ENCODE data around the gene PCBP2. TPM values are rescaled to one million over a fixed set of nuclear protein-coding genes. Genes with fewer than 3 reads are reported as not detected.
A peak's percentile ranks its signal among the peaks of the same experiment; 100 is the strongest.

Gene PCBP2
- total and polyA plus RNA-seq, 2 donors (not counting 3 experiments of a cell fraction or from before 2014, with no cell fraction given), result 526 to 995 TPM

DNA sequence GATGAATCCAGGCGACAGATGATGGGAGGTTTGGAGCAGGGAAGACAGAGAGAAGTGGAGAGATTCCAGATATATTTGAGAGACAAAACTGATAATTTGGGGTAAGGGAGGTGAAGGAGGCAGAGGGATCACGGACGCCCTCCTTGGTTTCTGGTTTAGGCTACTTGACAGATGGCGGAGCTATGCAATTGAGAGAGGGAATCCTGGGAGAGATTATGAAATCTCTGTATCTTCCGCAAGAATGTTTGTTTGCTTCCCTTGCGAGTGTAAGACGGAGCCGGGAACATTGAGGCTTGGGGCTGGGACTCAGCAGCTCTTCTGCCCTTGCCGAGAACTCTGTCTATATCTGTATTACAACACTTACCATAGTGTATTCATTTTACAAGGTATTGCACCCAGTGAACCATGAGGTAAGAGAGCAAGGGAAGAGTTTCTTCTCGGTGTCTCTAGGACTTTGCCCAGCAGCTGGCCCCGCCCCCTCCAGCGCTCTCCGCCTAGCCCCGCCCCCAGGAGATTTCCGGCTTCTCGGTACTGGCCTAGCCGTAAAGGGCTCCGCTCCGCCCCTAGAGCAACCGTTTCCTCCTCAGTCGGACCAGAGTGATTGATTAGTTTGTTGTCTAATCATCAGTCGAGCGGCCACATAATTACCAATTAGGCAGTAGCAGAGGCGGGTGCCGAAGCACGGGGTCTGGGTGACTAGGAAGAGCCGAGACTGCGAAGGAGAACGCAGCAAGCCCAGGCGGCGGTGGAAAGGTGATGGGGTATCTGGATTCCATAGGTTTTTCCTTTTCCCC lies 10.7 kb upstream of the PCBP2 start, which contains the start of gene PRR13:
TSS of gene PRR13 (plus strand) at position 695 of the 794 bp plus-strand sequence. CDS start 981 bp downstream, outside the sequence.
- peak; percentile 98 for FAIRE-seq
- intact Hi-C loops (cut with micrococcal nuclease), result loop anchor here (1.0 kb wide), 2 partner anchors 10 to 61 kb away; partner anchors contain the start of gene SP1

More for the DNA sequence above, 10.7 kb upstream of the PCBP2 start, which contains the start of gene PRR13:
- peak within 1 kb of the TSS; percentile 65 to 99 (median 96) for H3K4me3 ChIP-seq (replicated peaks in 1 of 3; ENCODE audit: insufficient read depth in 1 of 3, low read depth in 1 of 3, low read length in 3 of 3)
- peaks cover 0 to 4% of the 10 kb centered on the region in 2 experiments for H3K36me3 ChIP-seq (ENCODE audit: control insufficient read depth in 2 of 2, extremely low read depth in 1 of 2, insufficient read depth in 2 of 2, low read length in 2 of 2)
- dilution Hi-C loops (cut with MboI; ENCODE audit: extremely low pct_ligation_motif_present, low sequenced_read_pairs), result no loop called here
- BruUV-seq (replicated peaks), result TSS peak; percentile 52
- peaks cover 16% of the 10 kb centered on the region for H3K79me2 ChIP-seq (ENCODE audit: control insufficient read depth, insufficient read depth, low read length)
- ChIA-PET POLR2A (interaction anchor here (0.5 to 1.2 kb wide), 5 partner anchors 9 to 62 kb away, joined by 3 to 14 read pairs (median 4); partner anchors contain the start of gene TARBP2), CTCF (interaction anchor here (0.6 to 1.9 kb wide), 8 partner anchors 9 to 464 kb away, joined by 3 to 10 read pairs (median 4); partner anchors contain the start of genes AAAS and SP1)
- H3K9me1 ChIP-seq (replicated peaks; ENCODE audit: control insufficient read depth, extremely low read depth, insufficient read depth, low read length), result no peaks in the 10 kb centered on the region
- no peaks in the 10 kb centered on the region for H4K20me1 ChIP-seq (replicated peaks; ENCODE audit: control insufficient read depth, extremely low read depth, insufficient read depth, low read length)
- peak; percentile 99 for DNase-seq (ENCODE audit: low read depth, low spot score)
- TF ChIP-seq EZH2 (IDR thresholded peaks at IDR 0.05; ENCODE audit: borderline replicate concordance, low read depth, low read length, severe bottlenecking), result no peak
- peak; percentile 94 for TF ChIP-seq POLR2A (IDR thresholded peaks at IDR 0.05; ENCODE audit: low read depth, low read length)
- TF ChIP-seq, protein P1, sequence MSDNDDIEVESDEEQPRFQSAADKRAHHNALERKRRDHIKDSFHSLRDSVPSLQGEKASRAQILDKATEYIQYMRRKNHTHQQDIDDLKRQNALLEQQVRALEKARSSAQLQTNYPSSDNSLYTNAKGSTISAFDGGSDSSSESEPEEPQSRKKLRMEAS (IDR thresholded peaks at IDR 0.05; ENCODE audit: insufficient read depth, insufficient read length), result no peak
- TF ChIP-seq FOS (IDR thresholded peaks at IDR 0.05; ENCODE audit: borderline replicate concordance, insufficient read depth, low read length), result no peak
- no peak for TF ChIP-seq JUN (IDR thresholded peaks at IDR 0.05; ENCODE audit: borderline replicate concordance, insufficient read depth, insufficient read length, low read depth)
- TF ChIP-seq MYC (IDR thresholded peaks at IDR 0.05; ENCODE audit: low read depth, low read length), result no peak
- no peak for TF ChIP-seq GATA2 (IDR thresholded peaks at IDR 0.05; ENCODE audit: insufficient read depth, insufficient read length, low read depth, low read length)
- TF ChIP-seq, protein P2, sequence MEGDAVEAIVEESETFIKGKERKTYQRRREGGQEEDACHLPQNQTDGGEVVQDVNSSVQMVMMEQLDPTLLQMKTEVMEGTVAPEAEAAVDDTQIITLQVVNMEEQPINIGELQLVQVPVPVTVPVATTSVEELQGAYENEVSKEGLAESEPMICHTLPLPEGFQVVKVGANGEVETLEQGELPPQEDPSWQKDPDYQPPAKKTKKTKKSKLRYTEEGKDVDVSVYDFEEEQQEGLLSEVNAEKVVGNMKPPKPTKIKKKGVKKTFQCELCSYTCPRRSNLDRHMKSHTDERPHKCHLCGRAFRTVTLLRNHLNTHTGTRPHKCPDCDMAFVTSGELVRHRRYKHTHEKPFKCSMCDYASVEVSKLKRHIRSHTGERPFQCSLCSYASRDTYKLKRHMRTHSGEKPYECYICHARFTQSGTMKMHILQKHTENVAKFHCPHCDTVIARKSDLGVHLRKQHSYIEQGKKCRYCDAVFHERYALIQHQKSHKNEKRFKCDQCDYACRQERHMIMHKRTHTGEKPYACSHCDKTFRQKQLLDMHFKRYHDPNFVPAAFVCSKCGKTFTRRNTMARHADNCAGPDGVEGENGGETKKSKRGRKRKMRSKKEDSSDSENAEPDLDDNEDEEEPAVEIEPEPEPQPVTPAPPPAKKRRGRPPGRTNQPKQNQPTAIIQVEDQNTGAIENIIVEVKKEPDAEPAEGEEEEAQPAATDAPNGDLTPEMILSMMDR (IDR thresholded peaks at IDR 0.05; ENCODE audit: extremely low read depth in 1 of 2, insufficient read depth in 1 of 2, low read depth in 1 of 2, low read length in 2 of 2), result no peak
- TF ChIP-seq POLR2AphosphoS5 (IDR thresholded peaks at IDR 0.05; ENCODE audit: insufficient read depth, low read depth, low read length), result peak; percentile 79
- no peaks in the 10 kb centered on the region for H3K27me3 ChIP-seq (ENCODE audit: control insufficient read depth in 2 of 2, insufficient read depth in 2 of 2, low read length in 2 of 2)
- peak within 1 kb of the TSS; percentile 65 for H3K27ac ChIP-seq (ENCODE audit: insufficient read depth, low read depth, low read length)
- peak within 1 kb of the TSS; percentile 88 for H3K9ac ChIP-seq (replicated peaks; ENCODE audit: extremely low read depth, insufficient read depth, low read length)
- H3K9me3 ChIP-seq (replicated peaks; ENCODE audit: control insufficient read depth, insufficient read depth, low read length), result no peaks in the 10 kb centered on the region
- H3K4me2 ChIP-seq (ENCODE audit: insufficient read depth, low read length), result peak within 1 kb of the TSS; percentile 96
- peaks cover 12% of the 10 kb centered on the region for H3K4me1 ChIP-seq (ENCODE audit: control insufficient read depth, extremely low read depth, insufficient read depth, low read length)
- H2AFZ ChIP-seq (ENCODE audit: low read depth, low read length), result peak within 1 kb of the TSS; percentile 97

Data from endothelial cell of umbilical vein (primary cell).